GM19463 (cell line): Measurements from ENCODE around the gene KIF1A.
"Not testable (repeated sequence)": the region's sequence is repeated elsewhere in the genome, so short reads cannot be mapped to it uniquely, and the experiment has no call there.

ENCODE experiments used
- ATAC-seq: cut with Tn5 transposase; IDR thresholded peaks from one replicate; pipeline ENCODE4 v1.9.1; 2021; ENCODE audit warnings: mild to moderate bottlenecking, moderate library complexity; ENCODE audit not compliant: unreplicated experiment

KIF1A gene

DNA sequence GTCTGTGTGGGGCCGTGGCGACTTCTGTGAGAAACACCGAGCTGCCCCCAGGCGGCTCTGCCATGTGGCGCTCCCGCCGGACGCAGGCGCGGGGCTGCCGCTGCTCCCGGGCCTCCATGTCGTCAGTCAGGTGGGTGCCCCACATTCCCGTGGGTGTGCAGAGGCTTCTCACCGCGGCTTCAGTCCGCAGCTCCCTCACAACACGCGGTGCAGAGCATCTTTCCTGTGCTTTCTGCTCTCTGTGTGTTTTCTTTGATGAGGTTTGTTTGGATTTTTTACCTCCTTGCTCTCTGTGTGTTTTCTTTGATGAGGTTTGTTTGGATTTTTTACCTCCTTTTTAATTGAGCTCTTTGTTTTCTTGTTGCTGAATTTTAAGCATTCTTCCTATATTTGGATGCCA, 115.4 kb downstream of the KIF1A start:
- no peak for ATAC-seq

DNA sequence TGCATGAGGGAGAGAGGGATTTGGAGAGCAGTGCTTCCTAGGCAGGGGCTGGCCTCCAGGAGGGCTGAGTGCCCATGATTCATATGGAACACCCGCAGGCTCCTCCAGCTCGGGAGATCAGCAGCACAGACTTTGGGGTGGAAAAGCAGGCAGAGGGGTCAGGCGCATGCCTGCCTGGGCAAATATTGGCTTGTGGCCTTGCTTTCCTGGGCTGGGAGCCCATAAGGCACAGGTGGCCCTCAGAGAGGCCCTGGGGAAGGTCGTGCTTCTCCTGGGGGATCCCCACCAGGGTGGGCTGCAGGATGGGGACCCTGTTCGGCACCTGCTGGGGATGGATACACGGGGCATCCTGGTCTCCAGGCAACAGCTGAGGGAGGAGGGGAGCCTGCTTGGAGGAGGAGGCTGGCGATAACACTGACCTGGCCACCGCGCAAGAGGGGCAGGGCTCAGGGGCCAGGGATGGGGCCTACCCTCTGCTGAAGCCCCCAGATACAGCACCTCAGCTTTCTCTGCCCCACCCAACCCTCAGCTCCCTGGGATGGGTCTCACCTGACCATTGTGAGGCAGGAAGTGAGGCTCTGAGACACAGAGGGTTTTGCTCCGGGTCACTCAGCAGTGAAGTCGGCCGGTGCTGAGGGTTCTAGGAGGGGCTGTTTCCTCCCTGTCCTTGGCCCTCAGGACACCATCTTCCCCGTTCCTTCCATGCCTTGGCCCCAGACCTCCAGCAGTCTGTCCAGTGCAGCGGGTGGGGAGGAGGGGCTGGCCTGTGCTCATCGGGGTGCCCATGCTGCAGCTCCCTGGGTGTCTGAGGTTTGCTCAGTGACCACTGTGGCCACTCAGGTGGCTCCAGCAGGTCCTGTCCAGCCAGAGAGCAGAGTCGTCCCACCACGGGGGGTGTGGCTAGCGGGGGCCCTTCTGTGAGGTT, 116.3 kb downstream of the KIF1A start:
- ATAC-seq = no peak

- no peak for ATAC-seq
These were observed 117.4 kb downstream of the KIF1A start for GRCh38 chr2:240702640-240703011.

DNA sequence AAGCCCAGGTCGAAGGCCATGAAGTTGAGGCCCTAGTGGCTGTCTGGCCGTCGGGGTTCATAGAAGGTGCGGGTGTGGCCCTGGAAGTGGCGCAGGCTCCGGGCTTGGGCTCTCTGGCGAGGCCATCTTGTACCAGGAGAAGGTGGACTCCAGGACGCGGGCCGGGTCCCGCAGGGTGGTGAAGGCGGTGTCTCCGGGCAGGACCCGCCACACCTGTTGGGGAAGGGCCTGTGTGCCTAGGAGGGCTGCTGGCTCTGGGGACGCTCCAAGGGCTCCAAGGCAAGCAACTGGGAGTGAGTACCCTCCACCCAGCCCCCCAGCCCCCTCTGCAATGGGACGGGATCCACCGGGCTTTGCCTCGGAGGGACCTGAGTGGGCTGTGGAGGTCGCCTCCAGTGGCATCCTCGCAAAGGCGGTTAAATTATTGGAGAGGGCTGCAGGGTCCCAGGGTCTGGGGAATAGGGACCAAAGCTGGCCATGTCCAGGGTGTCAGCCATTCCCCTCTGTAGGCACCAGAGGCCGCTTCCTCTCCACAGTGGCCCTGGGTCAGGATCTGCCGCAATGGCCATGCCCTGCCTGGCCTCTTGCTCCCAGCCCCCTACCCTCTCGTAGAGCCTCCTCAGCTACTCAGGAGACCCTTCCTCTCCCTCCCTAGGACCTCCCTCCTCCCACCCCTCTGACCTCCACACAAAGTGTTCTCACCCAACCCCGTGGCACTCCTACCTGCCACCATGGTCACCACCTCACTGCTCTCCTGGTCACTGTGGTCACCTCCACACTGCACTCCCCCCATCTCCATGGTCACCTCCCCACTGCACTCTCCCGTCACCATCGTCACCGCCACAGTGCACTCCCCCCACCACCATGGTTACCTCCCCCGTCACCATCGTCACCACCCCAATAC, 118.0 kb downstream of the KIF1A start:
- no peak for ATAC-seq

DNA sequence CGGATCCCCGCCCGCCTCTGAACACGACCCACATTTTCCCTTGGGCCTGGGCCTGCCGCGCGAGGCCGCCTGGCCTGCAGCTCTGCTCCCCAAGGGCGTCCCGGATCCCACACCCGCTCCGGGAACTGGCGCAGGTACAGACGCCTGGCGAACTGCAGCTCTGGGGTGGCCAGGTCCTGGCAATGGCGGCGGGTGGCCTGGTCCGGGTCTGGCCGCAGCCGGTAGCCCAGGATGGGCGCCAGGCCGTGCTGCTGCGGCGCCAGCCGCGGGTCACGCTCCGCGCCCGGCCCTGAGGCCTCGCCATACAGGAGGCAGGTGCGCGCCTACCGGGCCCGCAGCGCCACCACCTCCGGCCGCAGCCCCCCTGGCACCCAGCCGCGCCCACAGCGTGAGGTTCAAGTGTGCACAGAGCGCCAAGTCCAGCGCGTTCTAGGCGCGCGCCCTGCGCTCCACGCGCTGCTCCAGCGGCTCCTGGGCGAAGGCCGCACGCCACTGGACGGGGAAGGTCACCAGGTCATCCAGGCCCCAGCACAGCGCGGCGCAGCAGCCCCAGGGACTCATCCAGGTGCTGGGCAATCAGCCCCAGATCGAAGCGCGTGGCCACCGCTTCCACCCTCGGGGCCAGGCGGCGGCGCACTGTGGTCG, 118.8 kb downstream of the KIF1A start:
- no peak for ATAC-seq

- ATAC-seq = not testable (repeated sequence)
These were observed 119.4 kb downstream of the KIF1A start for GRCh38 chr2:240700616-240701015.

- not testable (repeated sequence) for ATAC-seq
These were observed 120.2 kb downstream of the KIF1A start for GRCh38 chr2:240699835-240700234.

DNA sequence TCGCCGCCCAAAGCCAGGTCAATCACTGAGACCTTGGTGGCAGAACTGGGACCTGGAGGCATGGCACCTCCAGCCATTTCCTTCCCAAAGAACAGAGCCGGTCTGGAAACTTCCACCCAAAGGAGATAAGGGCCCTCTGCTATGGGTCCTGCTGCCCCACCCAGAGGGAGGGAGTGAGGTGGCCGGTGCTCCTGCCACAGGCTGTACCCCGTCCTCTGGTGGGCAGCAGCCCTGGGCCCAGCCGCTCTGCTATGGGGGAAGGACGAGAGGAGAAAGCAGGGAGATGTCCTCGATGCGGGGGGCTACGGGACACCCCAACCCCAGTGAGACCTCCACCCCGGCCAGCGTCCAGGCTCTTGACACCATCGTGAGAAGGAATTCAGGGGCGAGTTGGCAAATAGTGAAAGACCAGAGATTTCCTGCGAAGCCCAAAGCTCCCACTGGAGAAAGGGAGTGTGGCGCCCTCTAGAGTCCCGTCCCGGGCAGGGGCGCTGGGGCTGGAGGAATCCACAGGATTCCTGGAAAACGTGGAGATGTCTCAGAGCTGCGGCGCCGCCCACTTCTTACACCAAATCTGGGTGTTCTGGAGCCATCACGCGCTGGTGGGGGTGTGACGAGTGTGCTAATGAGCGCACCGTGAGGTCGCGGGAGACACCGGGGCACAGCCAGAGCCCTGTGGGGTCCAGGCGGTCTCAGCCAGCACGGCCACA, 121.0 kb downstream of the KIF1A start:
- not testable (repeated sequence) for ATAC-seq

- not testable (repeated sequence) for ATAC-seq
These were observed 123.5 kb downstream of the KIF1A start for GRCh38 chr2:240696469-240696868.

DNA sequence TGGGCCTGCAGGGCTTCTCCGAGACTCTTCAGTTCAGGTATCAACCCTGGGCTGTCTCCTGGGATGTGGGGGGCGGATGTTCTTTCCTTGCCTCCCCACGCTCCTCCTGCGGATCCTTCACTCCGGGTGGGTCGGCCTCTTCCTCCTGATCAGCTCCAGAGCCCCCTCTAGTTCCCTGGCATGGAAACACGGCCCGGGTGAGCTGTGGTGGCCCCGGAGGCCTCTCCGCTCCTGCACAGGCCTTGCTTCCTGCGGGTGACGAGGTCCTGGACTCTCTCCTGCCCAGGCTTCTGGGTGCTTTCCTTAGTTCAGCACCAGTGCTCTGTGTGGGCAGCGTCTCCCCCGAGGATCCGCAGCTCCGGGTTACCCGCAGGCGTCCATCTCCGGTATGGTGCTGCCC, 124.4 kb downstream of the KIF1A start:
- not testable (repeated sequence) for ATAC-seq

- ATAC-seq = not testable (repeated sequence)
These were observed 125.7 kb downstream of the KIF1A start for GRCh38 chr2:240694304-240694703.

DNA sequence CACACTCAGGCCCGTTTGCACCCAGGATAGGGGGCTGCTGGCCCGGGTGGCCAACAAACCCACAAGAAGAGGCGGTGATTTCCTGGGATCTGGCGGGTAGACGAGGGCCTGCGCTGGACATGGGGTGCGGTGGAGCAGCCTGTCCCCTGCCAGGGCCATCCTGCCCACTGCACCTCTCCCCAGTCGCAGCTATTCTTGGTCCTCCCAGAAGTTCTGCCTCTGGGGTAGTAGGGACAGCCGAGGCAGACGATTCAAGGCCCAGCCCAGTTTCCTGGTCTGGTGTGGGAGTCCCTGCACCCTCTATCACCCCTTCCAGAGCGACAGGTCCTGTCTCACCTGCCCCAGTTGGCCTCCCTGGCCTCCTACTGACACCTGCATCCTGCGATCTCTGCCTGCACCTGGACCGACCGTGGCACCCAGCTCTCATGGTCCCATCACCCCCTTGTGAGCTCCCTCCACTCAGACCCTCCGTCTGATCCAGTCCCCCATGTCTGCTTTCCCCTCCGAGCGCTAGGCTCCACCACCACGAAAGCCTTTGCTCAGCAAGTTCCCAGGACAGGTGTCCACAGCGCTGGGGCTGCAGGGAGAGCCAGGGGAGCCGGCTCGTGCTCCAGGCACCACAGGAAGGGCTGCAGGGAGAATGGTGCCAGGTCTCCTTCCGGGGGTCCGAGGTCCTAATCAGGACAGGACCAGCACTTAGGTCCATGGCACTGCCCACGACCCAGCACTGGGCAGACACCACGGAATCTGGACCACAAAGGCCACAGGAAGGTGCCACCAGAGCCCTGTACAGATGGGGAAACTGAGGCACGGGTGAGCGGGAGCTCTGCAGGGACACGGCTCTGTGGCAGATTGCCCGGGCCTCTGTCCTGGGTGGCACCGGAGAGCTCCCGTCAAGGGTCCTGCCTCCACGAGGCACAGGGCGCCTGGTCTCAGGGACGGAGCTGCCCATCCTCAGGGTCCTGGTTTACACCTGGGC, 127.1 kb downstream of the KIF1A start:
- not testable (repeated sequence) for ATAC-seq

- not testable (repeated sequence) for ATAC-seq
These were observed 128.2 kb downstream of the KIF1A start, which contains the start of gene AQP12A for GRCh38 chr2:240691631-240692420. Gene AQP12A, plus strand, starts transcription at chr2:240691866. Its CDS starts 48 bp downstream, at chr2:240691914.

GRCh38 chr2:240691075-240691427, 129.0 kb downstream of the KIF1A start:
- not testable (repeated sequence) for ATAC-seq

DNA sequence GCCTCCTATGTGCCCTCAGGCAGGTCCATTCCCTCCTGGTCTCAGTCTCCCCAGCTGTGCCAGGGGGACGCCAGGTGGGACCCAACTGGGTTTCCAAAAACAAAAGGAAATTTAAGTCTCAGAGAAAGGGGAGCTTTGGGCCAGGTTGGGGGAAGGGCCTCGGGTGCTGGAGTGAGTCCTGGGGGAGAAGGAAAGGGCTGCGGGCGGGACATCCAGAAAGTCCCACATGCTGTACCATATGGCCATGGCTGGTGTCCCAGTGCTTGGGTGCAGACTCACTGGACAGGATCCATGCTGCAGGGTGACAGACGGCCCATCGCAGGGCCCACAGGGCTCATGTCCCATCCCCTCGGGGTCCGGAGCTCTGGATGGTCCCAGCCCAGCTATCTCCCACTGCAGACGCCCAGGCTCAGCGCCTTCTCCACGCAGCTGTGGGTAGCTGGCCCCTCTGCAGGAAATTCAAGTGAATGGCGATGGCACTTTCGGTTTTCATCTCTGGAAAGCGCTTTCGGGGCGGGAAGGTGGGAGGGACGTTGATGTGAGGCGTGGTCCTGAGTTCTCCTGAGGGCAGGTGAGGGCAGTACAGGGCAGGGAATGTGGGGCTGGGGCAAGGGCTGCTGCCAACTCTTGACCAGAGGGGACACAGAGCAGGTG, 129.5 kb downstream of the KIF1A start:
- not testable (repeated sequence) for ATAC-seq

DNA sequence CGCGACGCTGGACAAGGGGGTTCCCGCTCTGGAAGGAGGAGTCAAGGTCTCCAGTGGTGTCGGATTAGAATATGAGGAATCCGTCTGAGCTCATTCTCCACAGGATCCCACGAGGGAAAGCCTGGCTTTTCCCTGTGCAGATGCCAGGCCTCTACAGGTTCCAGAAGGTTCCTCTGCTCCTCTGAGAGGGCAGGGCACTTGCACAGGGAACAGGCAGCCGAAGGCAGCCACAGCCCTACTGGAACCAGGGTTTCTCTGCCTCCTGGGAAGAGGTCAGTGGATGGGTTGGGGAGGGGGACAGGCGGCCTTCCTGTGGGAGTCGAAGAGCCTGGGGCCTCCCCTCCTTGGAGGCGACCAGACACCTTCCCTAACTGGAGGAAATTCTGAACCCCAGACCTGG, 130.0 kb downstream of the KIF1A start:
- no peak for ATAC-seq

DNA sequence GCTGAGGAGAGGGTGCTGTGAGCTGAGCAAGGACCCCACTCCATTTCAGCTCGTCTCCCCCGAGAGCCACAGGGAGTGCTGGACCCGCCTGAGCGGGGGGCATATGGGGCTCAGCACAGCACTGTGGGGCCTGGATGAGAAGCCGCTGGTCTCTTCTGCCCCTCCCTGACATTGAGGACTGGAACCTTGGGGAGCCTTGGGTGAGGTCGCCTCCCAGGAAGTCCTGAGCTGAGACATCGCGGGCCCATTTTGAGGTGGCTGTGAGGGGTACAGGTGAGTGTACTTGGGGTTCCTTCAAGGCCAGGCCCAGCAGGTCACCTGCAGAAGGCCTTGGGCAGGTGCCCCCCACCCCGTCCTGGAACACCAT, 131.5 kb downstream of the KIF1A start:
- no peak for ATAC-seq
